GM18867 (cell line): ENCODE data around the gene PPP1R36.
"Not testable (repeated sequence)": the region's sequence is repeated elsewhere in the genome, so short reads cannot be mapped to it uniquely, and the experiment has no call there.

Experiments used
- ATAC-seq: cut with Tn5 transposase; IDR thresholded peaks from one replicate; pipeline ENCODE4 v1.9.1; 2021; ENCODE audit warnings: mild to moderate bottlenecking, moderate library complexity; ENCODE audit not compliant: unreplicated experiment

Gene PPP1R36

DNA sequence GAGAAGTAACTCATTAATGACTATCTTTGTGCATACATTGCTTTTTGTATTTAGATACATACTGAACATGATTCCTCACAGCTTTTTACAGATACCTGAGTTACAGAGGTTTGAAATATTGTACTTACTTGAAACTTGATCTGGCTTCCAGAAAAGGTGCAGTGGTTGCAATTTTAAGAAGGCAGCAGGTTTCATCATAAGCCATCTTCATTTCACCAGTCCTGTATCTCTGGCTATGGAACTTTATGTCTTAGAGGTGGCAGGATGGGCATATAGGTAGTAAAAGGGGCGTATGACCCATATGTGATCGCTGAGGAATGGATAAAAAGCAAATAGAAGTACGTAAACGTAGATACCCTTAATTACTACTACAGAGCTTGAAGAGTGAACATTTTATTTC is 31.5 kb upstream of the PPP1R36 start:
- ATAC-seq: no peak

- no peak for ATAC-seq
These were observed 29.1 kb upstream of the PPP1R36 start for GRCh38 chr14:64520699-64521098.

- ATAC-seq: no peak
These were observed 27.0 kb upstream of the PPP1R36 start for GRCh38 chr14:64522591-64523355.

- no peak for ATAC-seq
These were observed 24.4 kb upstream of the PPP1R36 start for GRCh38 chr14:64525354-64525753.

DNA sequence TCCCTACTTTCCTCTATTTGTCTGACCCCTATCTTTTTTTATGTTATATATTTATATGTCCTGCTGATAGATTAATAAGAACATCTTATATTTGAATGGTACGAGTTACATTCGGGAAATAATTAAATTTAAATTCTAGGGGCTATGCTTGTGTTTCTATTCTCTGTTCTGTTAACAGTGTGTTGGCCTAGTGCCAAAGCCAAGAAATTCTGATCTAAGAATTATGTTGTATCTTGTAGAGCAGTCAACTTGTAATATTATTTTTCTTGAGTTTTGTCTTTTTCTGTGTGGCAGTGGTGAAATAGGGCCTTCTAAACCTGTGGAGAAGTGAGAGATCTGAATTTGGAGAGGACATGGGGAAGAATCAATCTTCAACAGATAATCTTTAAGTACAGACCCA is 18.2 kb upstream of the PPP1R36 start:
- no peak for ATAC-seq

- ATAC-seq: no peak
These were observed 13.1 kb upstream of the PPP1R36 start for GRCh38 chr14:64536488-64537245.

DNA sequence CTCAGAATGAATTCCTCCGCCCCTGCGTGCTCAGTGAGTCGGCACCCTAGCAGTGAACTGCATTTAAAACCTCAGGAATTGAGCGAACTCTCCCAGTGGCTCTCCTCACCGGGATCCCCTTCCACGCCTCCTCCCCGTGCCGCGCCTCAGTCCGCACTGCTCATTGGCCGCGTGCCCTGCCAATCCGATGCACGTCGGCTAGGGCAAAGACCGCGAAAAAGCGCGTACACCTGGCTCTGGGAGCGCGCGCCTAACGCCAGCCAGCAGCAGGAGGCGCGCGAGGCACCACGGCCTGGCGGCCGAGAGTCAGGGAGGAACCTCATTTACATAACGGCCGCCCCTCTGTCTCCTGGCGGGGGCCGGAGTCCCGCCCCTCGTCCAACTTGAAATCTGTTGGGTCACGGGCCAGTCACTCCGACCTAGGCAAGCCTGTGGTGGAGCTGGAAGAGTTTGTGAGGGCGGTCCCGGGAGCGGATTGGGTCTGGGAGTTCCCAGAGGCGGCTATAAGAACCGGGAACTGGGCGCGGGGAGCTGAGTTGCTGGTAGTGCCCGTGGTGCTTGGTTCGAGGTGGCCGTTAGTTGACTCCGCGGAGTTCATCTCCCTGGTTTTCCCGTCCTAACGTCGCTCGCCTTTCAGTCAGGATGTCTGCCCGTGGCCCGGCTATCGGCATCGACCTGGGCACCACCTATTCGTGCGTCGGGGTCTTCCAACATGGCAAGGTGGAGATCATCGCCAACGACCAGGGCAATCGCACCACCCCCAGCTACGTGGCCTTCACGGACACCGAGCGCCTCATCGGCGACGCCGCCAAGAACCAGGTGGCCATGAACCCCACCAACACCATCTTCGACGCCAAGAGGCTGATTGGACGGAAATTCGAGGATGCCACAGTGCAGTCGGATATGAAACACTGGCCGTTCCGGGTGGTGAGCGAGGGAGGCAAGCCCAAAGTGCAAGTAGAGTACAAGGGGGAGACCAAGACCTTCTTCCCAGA is 9.3 kb upstream of the PPP1R36 start, which contains the start of gene HSPA2:
Gene HSPA2 (plus strand): TSS at position 534 of the 995 bp plus-strand sequence. CDS start 109 bp downstream, at position 643.
- peak; percentile 96 for ATAC-seq

- no peak for ATAC-seq
These were observed 8.3 kb upstream of the PPP1R36 start for GRCh38 chr14:64541261-64541971.

GRCh38 chr14:64541972-64542835 is 7.6 kb upstream of the PPP1R36 start:
- no peak for ATAC-seq

DNA sequence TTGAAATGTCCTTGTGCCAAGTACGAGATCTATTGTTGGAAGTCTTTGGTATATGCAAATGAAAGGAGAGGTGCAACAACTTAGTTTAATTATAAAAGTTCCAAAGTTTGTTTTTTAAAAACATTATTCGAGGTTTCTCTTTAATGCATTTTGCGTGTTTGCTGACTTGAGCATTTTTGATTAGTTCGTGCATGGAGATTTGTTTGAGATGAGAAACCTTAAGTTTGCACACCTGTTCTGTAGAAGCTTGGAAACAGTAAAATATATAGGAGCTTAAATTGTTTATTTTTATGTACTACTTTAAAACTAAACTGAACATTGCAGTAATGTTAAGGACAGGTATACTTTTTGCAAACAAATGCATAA is 6.9 kb upstream of the PPP1R36 start:
- ATAC-seq: no peak

- ATAC-seq: no peak
These were observed 5.0 kb upstream of the PPP1R36 start for GRCh38 chr14:64544607-64545312.

DNA sequence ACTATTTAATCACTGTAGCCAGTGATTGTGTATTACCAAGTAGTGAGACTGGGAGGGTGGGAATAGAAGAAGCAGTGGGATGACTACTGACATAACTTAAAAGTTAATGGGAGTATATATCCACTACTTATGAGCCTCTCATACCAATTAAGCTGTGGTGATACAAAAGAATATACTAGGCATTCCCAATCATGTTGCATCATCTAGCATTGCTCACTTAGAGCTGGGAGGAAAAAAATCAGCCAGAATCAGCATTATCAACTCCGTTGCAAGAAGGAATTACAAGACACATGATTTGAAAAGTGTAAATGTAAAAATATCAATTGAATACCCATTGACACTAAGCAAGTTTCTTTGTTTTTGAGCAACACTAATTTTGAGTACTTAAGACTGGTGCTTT is 745 bp upstream of the PPP1R36 start:
- ATAC-seq: no peak

GRCh38 chr14:64550621-64551333 is 1.0 kb downstream of the PPP1R36 start:
- no peak for ATAC-seq

DNA sequence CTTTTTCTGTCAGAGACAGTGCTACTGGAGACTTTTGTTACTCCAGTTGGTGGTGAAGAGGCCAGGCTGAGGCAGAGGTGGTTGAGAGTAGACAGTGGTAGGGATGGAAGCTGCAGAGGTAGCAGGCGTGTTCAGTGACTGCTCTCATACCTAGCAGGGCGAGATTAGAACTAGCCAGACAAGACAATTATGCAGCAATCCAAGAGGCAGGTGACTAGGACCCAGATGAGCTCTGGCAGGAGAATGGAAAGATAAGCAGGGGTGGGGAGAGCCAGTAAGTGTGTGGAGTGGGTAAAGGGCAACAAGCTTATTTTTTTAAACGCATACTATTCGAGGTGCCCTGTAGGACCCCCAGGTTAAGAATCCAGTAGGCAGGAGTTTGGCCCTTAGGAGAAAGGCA is 4.8 kb downstream of the PPP1R36 start:
- no peak for ATAC-seq

DNA sequence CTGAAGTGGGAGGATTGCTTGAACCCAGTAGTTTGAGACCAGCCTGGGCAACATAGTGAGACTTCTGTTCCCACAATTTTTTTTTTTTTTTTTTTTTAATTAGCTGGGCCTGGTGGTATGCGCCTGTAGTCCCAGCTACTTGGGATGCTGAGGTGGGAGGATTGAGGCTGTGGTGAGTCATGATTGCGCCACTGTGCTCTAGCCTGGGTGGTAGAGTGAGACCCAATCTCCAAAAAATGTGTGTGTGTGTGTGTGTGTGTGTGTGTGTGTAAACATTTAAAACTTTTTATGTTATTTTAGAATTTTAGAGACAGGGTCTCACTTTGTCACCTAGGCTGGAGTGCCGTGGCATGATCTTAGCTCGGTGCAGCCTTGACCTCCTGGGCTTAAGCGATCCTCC is 6.8 kb downstream of the PPP1R36 start:
- no peak for ATAC-seq

GRCh38 chr14:64558216-64558615 is 8.5 kb downstream of the PPP1R36 start:
- not testable (repeated sequence) for ATAC-seq

DNA sequence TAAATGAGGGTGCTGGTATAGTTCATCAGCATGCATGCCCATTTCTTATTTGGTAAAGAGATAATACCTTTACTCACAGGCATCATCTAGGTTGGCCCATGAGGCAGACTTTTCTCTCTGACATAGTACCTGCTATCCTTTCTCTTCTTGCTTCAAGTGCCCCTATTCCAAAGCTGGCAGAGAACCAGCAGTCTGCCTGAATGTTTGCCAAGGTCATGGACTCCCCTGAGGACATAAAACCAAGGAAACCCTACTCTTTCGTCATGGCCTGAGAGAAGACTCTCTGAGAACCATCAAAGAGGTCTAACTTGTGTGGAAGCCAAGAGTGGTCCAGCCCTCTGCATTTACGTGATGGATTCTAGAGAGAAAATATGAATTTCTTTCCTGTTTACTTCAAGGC is 11.9 kb downstream of the PPP1R36 start:
- ATAC-seq: no peak

GRCh38 chr14:64562436-64562835 is 12.7 kb downstream of the PPP1R36 start:
- ATAC-seq: no peak
